Activated naive CD4-positive, alpha-beta T cell treated with anti-CD3 and anti-CD28 coated beads for 36 hours (primary cell): ENCODE data around the gene TPCN2. TPM values are rescaled to one million over a fixed set of nuclear protein-coding genes. Genes with fewer than 3 reads are reported as not detected.

Experiments
- CTCF ChIA-PET: fragments of 350-600 bp; sonication (Branson Sonifier 250); formaldehyde crosslinking; loops from one replicate; lab custom pipeline; 2021; ENCODE audit warnings: antibody characterized with exemption; lab: Charles Lee
- DNase-seq: peaks from one replicate; pipeline ENCODE4 v3.0.0-alpha.2; 2020
- H3K27ac Mint-ChIP-seq: one replicate; pipeline ENCODE4 v1.8.0; 2021; ENCODE audit warnings: mild to moderate bottlenecking, mixed read lengths
- H3K27me3 Mint-ChIP-seq: one replicate; pipeline ENCODE4 v1.8.0; 2021; ENCODE audit warnings: low read depth, mixed read lengths
- H3K36me3 Mint-ChIP-seq: one replicate; pipeline ENCODE4 v1.8.0; 2021; ENCODE audit warnings: low read depth, mixed read lengths
- H3K4me1 Mint-ChIP-seq: one replicate; pipeline ENCODE4 v1.8.0; 2021; ENCODE audit warnings: low read depth, mixed read lengths
- H3K4me3 Mint-ChIP-seq: one replicate; pipeline ENCODE4 v1.8.0; 2021; ENCODE audit warnings: mild to moderate bottlenecking, moderate library complexity, mixed read lengths
- H3K9me3 Mint-ChIP-seq: one replicate; pipeline ENCODE4 v1.8.0; 2021; ENCODE audit warnings: mixed read lengths
- intact Hi-C: fragments of 100-400 bp; cut with micrococcal nuclease; formaldehyde crosslinking; loops from one replicate; pipeline ENCODE4 v1.15.1; 2023
- microRNA-seq: library from miRNA; unstranded; fragments of <30 nt; microRNA quantifications from one replicate; pipeline ENCODE4 v1.2.0, GENCODE V29; 2022; ENCODE audit warnings: borderline microRNAs expressed, borderline replicate concordance
- total RNA-seq, 2 experiments: library from RNA; stranded (reverse); gene quantifications; one replicate each; pipeline ENCODE4 v1.2.3, GENCODE V29; 2021

Gene TPCN2
- total RNA-seq, 2 experiments from 2014 or later, result 7.0 to 8.0 TPM

- H3K4me3 Mint-ChIP-seq, result no peak overlapping the region
Measured at GRCh38 chr11:69173925-69174581, 125.3 kb downstream of the TPCN2 start.

GRCh38 chr11:69174841-69175240 lies 126.1 kb downstream of the TPCN2 start:
- intact Hi-C loops, result no loop called here
- H3K4me3 Mint-ChIP-seq, result no peak overlapping the region
- CTCF ChIA-PET, result no interaction called here
- H3K9me3 Mint-ChIP-seq, result peaks cover 8% of the 10 kb centered on the region
- no peaks in the 10 kb centered on the region for H3K4me1 Mint-ChIP-seq
- H3K36me3 Mint-ChIP-seq, result no peaks in the 10 kb centered on the region
- no peaks in the 10 kb centered on the region for H3K27me3 Mint-ChIP-seq
- no peak overlapping the region for H3K27ac Mint-ChIP-seq
- no peak for DNase-seq

More at GRCh38 chr11:69173925-69174581, 125.3 kb downstream of the TPCN2 start:
- H3K4me1 Mint-ChIP-seq, result no peaks in the 10 kb centered on the region
- intact Hi-C loops, result no loop called here
- no peaks in the 10 kb centered on the region for H3K27me3 Mint-ChIP-seq
- CTCF ChIA-PET, result no interaction called here
- no peak overlapping the region for H3K27ac Mint-ChIP-seq
- DNase-seq, result no peak
- peaks cover 8% of the 10 kb centered on the region for H3K9me3 Mint-ChIP-seq
- H3K36me3 Mint-ChIP-seq, result no peaks in the 10 kb centered on the region

DNA sequence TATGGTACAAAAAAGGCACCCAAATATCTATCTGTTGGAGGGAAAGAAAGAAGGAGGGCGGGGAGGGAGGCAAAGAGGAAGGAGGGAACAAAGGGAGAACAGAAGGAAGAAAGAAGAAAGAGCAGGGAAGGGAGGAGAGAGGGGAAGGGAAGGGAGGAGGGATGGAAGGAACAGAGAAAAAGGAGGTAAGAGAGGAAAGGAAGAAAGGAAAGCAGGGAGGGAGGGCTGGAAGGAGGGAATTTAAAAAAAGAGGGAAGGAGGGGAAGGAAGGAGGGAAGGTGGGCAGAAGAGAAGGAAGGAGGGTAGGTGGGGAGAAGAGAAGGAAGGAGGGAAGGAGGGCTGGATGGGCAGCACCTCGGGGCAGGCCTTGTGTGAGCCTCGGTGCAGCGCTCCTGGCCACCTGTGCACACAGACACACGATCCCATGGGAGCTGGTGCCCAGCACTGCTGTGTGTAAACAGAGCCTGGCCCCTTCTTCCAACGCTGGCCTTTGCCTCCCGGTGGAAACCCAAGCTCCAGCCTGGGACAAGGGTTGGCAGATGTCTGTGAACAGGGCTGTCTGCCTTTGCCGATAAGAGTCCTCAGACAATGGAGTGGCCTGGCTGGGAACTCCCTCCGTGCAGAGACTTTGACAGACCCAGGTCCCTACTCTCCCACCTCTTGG lies 130.2 kb downstream of the TPCN2 start:
- DNase-seq, result no peak
- H3K9me3 Mint-ChIP-seq, result peaks cover 8% of the 10 kb centered on the region
- H3K36me3 Mint-ChIP-seq, result no peaks in the 10 kb centered on the region
- no peak overlapping the region for H3K27ac Mint-ChIP-seq
- no peaks in the 10 kb centered on the region for H3K4me1 Mint-ChIP-seq
- intact Hi-C loops, result no loop called here
- CTCF ChIA-PET, result no interaction called here
- no peak overlapping the region for H3K4me3 Mint-ChIP-seq
- no peaks in the 10 kb centered on the region for H3K27me3 Mint-ChIP-seq

- no peak overlapping the region for H3K4me3 Mint-ChIP-seq
- no peaks in the 10 kb centered on the region for H3K27me3 Mint-ChIP-seq
- H3K36me3 Mint-ChIP-seq, result no peaks in the 10 kb centered on the region
- no peak for DNase-seq
- no peaks in the 10 kb centered on the region for H3K4me1 Mint-ChIP-seq
- H3K9me3 Mint-ChIP-seq, result peaks cover 7% of the 10 kb centered on the region
- CTCF ChIA-PET, result no interaction called here
- H3K27ac Mint-ChIP-seq, result no peak overlapping the region
- intact Hi-C loops, result no loop called here
Measured at GRCh38 chr11:69180226-69180625, 131.5 kb downstream of the TPCN2 start.

GRCh38 chr11:69180726-69181125 lies 132.0 kb downstream of the TPCN2 start:
- CTCF ChIA-PET, result no interaction called here
- intact Hi-C loops, result no loop called here

DNA sequence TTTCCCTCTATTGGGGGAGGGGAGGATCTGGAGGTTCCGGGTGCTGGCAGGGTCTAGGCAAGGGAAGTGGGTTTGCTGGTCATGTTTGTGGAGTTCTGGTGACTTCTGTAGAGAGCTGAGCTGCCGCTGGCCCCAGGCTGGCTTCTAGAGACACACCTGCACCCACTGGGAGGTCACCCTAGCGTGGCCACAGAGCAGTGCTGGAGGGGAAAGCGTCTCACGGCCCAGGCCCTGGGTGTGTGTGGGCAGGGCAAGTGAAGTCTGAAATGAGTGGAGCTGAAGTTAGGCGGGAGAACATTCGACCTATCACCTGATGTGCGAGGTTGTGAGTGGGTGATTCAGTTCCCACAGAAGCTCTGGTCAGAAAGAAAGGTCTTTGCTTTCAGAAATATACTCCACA lies 134.9 kb downstream of the TPCN2 start:
- peaks cover 7% of the 10 kb centered on the region for H3K9me3 Mint-ChIP-seq
- H3K27me3 Mint-ChIP-seq, result no peaks in the 10 kb centered on the region
- no peak for DNase-seq
- H3K4me1 Mint-ChIP-seq, result no peaks in the 10 kb centered on the region
- CTCF ChIA-PET, result no interaction called here
- no peak overlapping the region for H3K27ac Mint-ChIP-seq
- no peaks in the 10 kb centered on the region for H3K36me3 Mint-ChIP-seq
- intact Hi-C loops, result no loop called here
- no peak overlapping the region for H3K4me3 Mint-ChIP-seq

More at GRCh38 chr11:69180726-69181125, 132.0 kb downstream of the TPCN2 start:
- DNase-seq, result no peak
- Mint-ChIP-seq H3K4me1 (no peaks in the 10 kb centered on the region), H3K36me3 (no peaks in the 10 kb centered on the region), H3K4me3 (no peak overlapping the region), H3K27me3 (no peaks in the 10 kb centered on the region), H3K27ac (no peak overlapping the region), H3K9me3 (peaks cover 4% of the 10 kb centered on the region)

Small RNA genes within 50 kb of the gene (microRNA-seq; reads per million reads assigned to microRNA genes)
- gene MIR3164, result 2.2 reads per million

Other genes with a start within 250 kb of the TPCN2 start
- 10 to 100 TPM; 15.3 to 16.1 TPM for gene CPT1A, start 207.0 kb upstream of the TPCN2 start, total RNA-seq
- gene MRPL21, start 145.1 kb upstream of the TPCN2 start, total RNA-seq, result 10 to 100 TPM; 90.8 to 92.1 TPM
- gene IGHMBP2, start 145.0 kb upstream of the TPCN2 start, total RNA-seq, result 10 to 100 TPM; 29.4 to 31.1 TPM
- gene MRGPRD, start 67.9 kb upstream of the TPCN2 start, total RNA-seq, result not detected
- not detected for gene MRGPRF, start 35.7 kb upstream of the TPCN2 start, total RNA-seq
- gene SMIM38, start 107.0 kb downstream of the TPCN2 start, total RNA-seq, result under 1 TPM; 0.12 to 0.17 TPM
- under 1 TPM in 1 of 2 experiments, not detected in 1; 0.35 TPM for gene MYEOV, start 245.2 kb downstream of the TPCN2 start, total RNA-seq